WTC11 (cell line): ENCODE measurements around the gene DNAAF5. TPM values are rescaled to one million over a fixed set of nuclear protein-coding genes. Genes with fewer than 3 reads are reported as not detected.

Experiments used
- ATAC-seq: fragments of 200-7000 bp; cut with Tn5 transposase; 2 replicates; pipeline ENCODE4 v1.10.0; 2021; ENCODE audit warnings: mild to moderate bottlenecking, moderate library complexity
- CTCF ChIA-PET: fragments of 300-600 bp; sonication (Branson Sonifier 250); formaldehyde crosslinking; loops from one replicate; lab custom pipeline; 2021; ENCODE audit warnings: antibody characterized with exemption; lab: Charles Lee
- POLR2A ChIA-PET: fragments of 350-600 bp; sonication (Branson Sonifier 250); formaldehyde crosslinking; loops from one replicate; lab custom pipeline; 2021; ENCODE audit warnings: antibody characterized with exemption; lab: Charles Lee
- DNase-seq: peaks from one replicate; pipeline ENCODE4 v3.0.0; 2021; ENCODE audit warnings: low spot score
- H3K27ac Mint-ChIP-seq: 2 replicates; pipeline ENCODE4 v1.8.0; 2021; ENCODE audit warnings: mixed read lengths
- H3K27me3 Mint-ChIP-seq: 2 replicates; pipeline ENCODE4 v1.8.0; 2021; ENCODE audit warnings: low read depth, mild to moderate bottlenecking, moderate library complexity, mixed read lengths
- H3K36me3 Mint-ChIP-seq: 2 replicates; pipeline ENCODE4 v1.8.0; 2021; ENCODE audit warnings: mixed read lengths
- H3K4me1 Mint-ChIP-seq: 2 replicates; pipeline ENCODE4 v1.8.0; 2022; ENCODE audit warnings: mixed read lengths
- H3K4me3 Mint-ChIP-seq: 2 replicates; pipeline ENCODE4 v1.8.0; 2021; ENCODE audit warnings: mild to moderate bottlenecking, moderate library complexity, mixed read lengths
- H3K9me3 Mint-ChIP-seq: 2 replicates; pipeline ENCODE4 v1.8.0; 2021; ENCODE audit warnings: mixed read lengths
- ATF2 ChIP-seq: sonication (generic); formaldehyde crosslinking; IDR thresholded peaks from 2 replicates; pipeline ENCODE4 v1.8.1; 2022; ENCODE audit warnings: low read depth, missing genetic modification reagents, borderline replicate concordance
- ATF6 ChIP-seq: sonication (generic); formaldehyde crosslinking; IDR thresholded peaks from 2 replicates; pipeline ENCODE4 v1.8.1; 2023; ENCODE audit warnings: mild to moderate bottlenecking, missing genetic modification reagents
- CREM ChIP-seq: sonication (generic); formaldehyde crosslinking; IDR thresholded peaks from 2 replicates; pipeline ENCODE4 v1.8.1; 2022; ENCODE audit warnings: mild to moderate bottlenecking, missing genetic modification reagents, moderate library complexity
- ERG ChIP-seq: fragments of 250-450 bp; sonication (Bioruptor Pico); IDR thresholded peaks from 2 replicates; pipeline ENCODE4 v1.8.0; 2021; ENCODE audit warnings: mild to moderate bottlenecking
- GTF2I ChIP-seq: fragments of 250-450 bp; sonication (Bioruptor Pico); conservative IDR thresholded peaks from 2 replicates; pipeline ENCODE4 v1.4.0; 2021; ENCODE audit warnings: mild to moderate bottlenecking
- HMGA2 ChIP-seq: fragments of 250-450 bp; sonication (Bioruptor Pico); IDR thresholded peaks from 2 replicates; pipeline ENCODE4 v1.4.0; 2021; ENCODE audit warnings: mild to moderate bottlenecking, moderate library complexity
- JUN ChIP-seq: sonication (generic); formaldehyde crosslinking; IDR thresholded peaks from 2 replicates; pipeline ENCODE4 v1.8.0; 2023; ENCODE audit warnings: mild to moderate bottlenecking, missing genetic modification reagents
- MLX ChIP-seq: sonication (generic); formaldehyde crosslinking; IDR thresholded peaks from 2 replicates; pipeline ENCODE4 v1.8.1; 2023; ENCODE audit warnings: mild to moderate bottlenecking, missing genetic modification reagents, moderate library complexity
- NFE2L1 ChIP-seq: sonication (generic); formaldehyde crosslinking; IDR thresholded peaks from 2 replicates; pipeline ENCODE4 v1.8.1; 2023; ENCODE audit warnings: missing genetic modification reagents
- NFYB ChIP-seq: sonication (generic); formaldehyde crosslinking; conservative IDR thresholded peaks from 2 replicates; pipeline ENCODE4 v1.8.0; 2022; ENCODE audit warnings: low read depth, missing genetic modification reagents
- NR3C1 ChIP-seq: sonication (generic); formaldehyde crosslinking; conservative IDR thresholded peaks from 2 replicates; pipeline ENCODE4 v1.8.1; 2023; ENCODE audit warnings: low read depth, mild to moderate bottlenecking, missing genetic modification reagents
- RELA ChIP-seq: sonication (generic); formaldehyde crosslinking; IDR thresholded peaks from 2 replicates; pipeline ENCODE4 v1.8.1; 2022; ENCODE audit warnings: missing genetic modification reagents, mild to moderate bottlenecking, borderline replicate concordance
- SMAD3 ChIP-seq: sonication (generic); formaldehyde crosslinking; IDR thresholded peaks from 2 replicates; pipeline ENCODE4 v1.8.0; 2022; ENCODE audit warnings: missing genetic modification reagents, mild to moderate bottlenecking, borderline replicate concordance
- SMAD4 ChIP-seq: sonication (generic); formaldehyde crosslinking; IDR thresholded peaks from 2 replicates; pipeline ENCODE4 v1.8.0; 2022; ENCODE audit warnings: mild to moderate bottlenecking, missing genetic modification reagents
- TEAD1 ChIP-seq: sonication (generic); formaldehyde crosslinking; IDR thresholded peaks from 2 replicates; pipeline ENCODE4 v1.8.0; 2022; ENCODE audit warnings: mild to moderate bottlenecking, missing genetic modification reagents
- TEAD4 ChIP-seq: sonication (generic); formaldehyde crosslinking; IDR thresholded peaks from 2 replicates; pipeline ENCODE4 v1.8.0; 2022; ENCODE audit warnings: mild to moderate bottlenecking, missing genetic modification reagents
- ZNF263 ChIP-seq: sonication (generic); formaldehyde crosslinking; IDR thresholded peaks from 2 replicates; pipeline ENCODE4 v1.8.1; 2022; ENCODE audit warnings: low read depth, mild to moderate bottlenecking, moderate library complexity, missing genetic modification reagents
- ZNF671 ChIP-seq: fragments of 250-450 bp; sonication (Bioruptor Pico); IDR thresholded peaks from 2 replicates; pipeline ENCODE4 v1.8.0; 2021; ENCODE audit warnings: mild to moderate bottlenecking
- total RNA-seq: library from RNA; stranded (reverse); gene quantifications from 3 replicates; pipeline ENCODE4 v1.2.3, GENCODE V29; 2021
- TF ChIP-seq, protein P1 (sequence below): sonication (generic); formaldehyde crosslinking; IDR thresholded peaks from 2 replicates; pipeline ENCODE4 v1.8.1; 2022; ENCODE audit warnings: mild to moderate bottlenecking, missing genetic modification reagents, moderate library complexity, borderline replicate concordance
- TF ChIP-seq, protein P2 (sequence below): fragments of 250-450 bp; sonication (Bioruptor Pico); conservative IDR thresholded peaks from 2 replicates; pipeline ENCODE4 v1.9.0; 2021; ENCODE audit warnings: mild to moderate bottlenecking
- TF ChIP-seq, protein P3 (sequence below): sonication (generic); formaldehyde crosslinking; IDR thresholded peaks from 2 replicates; pipeline ENCODE4 v1.8.1; 2022; ENCODE audit warnings: missing genetic modification reagents, borderline replicate concordance

DNAAF5 gene
- total RNA-seq, 1 experiment from 2014 or later: 62.2 TPM

- no peak for TF ChIP-seq SMAD3
- TF ChIP-seq CREM (CRISPR knock-in tag): no peak
- TF ChIP-seq, protein P1, sequence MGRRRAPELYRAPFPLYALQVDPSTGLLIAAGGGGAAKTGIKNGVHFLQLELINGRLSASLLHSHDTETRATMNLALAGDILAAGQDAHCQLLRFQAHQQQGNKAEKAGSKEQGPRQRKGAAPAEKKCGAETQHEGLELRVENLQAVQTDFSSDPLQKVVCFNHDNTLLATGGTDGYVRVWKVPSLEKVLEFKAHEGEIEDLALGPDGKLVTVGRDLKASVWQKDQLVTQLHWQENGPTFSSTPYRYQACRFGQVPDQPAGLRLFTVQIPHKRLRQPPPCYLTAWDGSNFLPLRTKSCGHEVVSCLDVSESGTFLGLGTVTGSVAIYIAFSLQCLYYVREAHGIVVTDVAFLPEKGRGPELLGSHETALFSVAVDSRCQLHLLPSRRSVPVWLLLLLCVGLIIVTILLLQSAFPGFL (CRISPR knock-in tag): no peak
- TF ChIP-seq NFYB (CRISPR knock-in tag): no peak
These were observed 47.9 kb downstream of the DNAAF5 start (continued) for GRCh38 chr7:774161-775109.

DNA sequence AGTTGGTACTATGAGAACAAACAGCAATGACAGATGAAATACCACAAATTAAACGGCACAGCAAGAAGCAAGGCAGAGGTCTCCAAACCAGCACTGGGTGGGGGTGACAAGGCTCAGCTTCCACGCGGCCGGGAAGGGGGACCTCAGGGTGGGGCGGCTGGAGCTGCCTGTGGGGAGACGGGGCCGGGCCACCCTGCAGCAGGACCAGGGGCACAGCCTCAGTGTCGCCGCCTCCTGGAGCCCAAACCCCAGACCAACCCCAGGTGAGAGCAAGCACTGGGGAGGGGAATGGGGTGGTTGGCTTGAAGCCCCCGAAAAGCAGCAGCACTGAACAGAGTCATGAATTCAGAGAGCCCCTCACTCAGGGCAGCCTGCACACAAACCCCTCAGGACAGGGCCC lies 49.9 kb downstream of the DNAAF5 start:
- Mint-ChIP-seq H3K27ac (no peak overlapping the region), H3K27me3 (no peaks in the 10 kb centered on the region), H3K36me3 (peaks cover 45% of the 10 kb centered on the region), H3K4me1 (no peaks in the 10 kb centered on the region), H3K4me3 (no peak overlapping the region), H3K9me3 (no peaks in the 10 kb centered on the region)
- no peak for ATAC-seq
- no peak for DNase-seq
- TF ChIP-seq ERG (CRISPR knock-in tag) (no peak), GTF2I (no peak), TEAD4 (CRISPR knock-in tag) (no peak), NFE2L1 (CRISPR knock-in tag) (no peak), TEAD1 (CRISPR knock-in tag) (no peak), ZNF263 (CRISPR knock-in tag) (no peak), ATF6 (CRISPR knock-in tag) (no peak), ZNF671 (CRISPR knock-in tag) (no peak), SMAD4 (CRISPR knock-in tag) (no peak), HMGA2 (CRISPR knock-in tag) (no peak), ATF2 (no peak), MLX (CRISPR knock-in tag) (no peak), NFYB (CRISPR knock-in tag) (no peak), NR3C1 (CRISPR knock-in tag) (no peak), RELA (CRISPR knock-in tag) (no peak), JUN (CRISPR knock-in tag) (no peak)
- TF ChIP-seq, protein P2, sequence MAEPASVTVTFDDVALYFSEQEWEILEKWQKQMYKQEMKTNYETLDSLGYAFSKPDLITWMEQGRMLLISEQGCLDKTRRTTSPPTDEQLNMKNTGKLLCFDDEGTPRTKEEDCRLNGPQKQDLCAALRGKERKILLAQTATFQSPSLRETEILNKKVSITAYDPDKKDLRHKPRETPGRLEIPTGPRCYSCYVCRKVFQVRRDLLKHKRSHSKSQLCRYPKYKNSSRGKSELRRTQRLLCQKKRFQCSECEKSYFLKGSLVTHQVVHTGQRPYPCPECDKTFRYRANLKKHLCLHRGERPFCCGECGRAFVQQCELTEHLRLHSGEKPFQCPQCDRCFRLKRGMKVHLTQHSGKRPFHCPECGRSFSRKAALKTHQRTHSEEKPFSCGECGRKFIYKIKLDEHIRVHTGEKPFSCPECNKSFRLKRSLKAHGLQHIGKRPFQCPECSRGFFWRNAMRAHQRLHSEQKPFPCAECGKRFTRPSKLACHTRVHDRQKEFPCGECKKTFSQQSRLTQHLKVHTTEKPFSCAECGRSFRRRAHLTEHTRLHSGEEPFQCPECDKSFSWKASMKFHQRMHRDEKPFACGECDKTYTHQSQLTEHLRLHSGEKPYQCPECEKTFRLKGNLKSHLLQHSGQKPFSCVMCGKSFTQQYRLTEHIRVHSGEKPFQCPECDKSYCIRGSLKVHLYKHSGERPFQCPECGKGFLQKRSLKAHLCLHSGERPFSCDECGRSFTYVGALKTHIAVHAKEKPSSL (CRISPR knock-in tag): no peak
- TF ChIP-seq, protein P1 (CRISPR knock-in tag): no peak
- TF ChIP-seq, protein P3, sequence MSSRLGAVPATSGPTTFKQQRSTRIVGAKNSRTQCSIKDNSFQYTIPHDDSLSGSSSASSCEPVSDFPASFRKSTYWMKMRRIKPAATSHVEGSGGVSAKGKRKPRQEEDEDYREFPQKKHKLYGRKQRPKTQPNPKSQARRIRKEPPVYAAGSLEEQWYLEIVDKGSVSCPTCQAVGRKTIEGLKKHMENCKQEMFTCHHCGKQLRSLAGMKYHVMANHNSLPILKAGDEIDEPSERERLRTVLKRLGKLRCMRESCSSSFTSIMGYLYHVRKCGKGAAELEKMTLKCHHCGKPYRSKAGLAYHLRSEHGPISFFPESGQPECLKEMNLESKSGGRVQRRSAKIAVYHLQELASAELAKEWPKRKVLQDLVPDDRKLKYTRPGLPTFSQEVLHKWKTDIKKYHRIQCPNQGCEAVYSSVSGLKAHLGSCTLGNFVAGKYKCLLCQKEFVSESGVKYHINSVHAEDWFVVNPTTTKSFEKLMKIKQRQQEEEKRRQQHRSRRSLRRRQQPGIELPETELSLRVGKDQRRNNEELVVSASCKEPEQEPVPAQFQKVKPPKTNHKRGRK (CRISPR knock-in tag): no peak
- CTCF ChIA-PET: no interaction called here
- POLR2A ChIA-PET: no interaction called here
